DND-41 (cell line): ENCODE results near the gene TMEM164.

Experiments
- ATAC-seq: fragments of 200-7000 bp; cut with Tn5 transposase; 3 replicates; pipeline ENCODE4 v1.9.1; 2021; ENCODE audit warnings: low read depth; ENCODE audit not compliant: insufficient read depth
- DNase-seq: peaks from one replicate; pipeline ENCODE4 v3.0.0-alpha.2; 2020
- H2AFZ ChIP-seq: 2 replicates; pipeline ENCODE4 v1.6.0; 2012; ENCODE audit warnings: low read depth, low read length
- H3K27ac ChIP-seq: 2 replicates; pipeline ENCODE4 v1.5.1; 2012; ENCODE audit warnings: low read length, inconsistent platforms
- H3K27me3 ChIP-seq: fragments of 200-600 bp; sonication (generic); 2 replicates; pipeline ENCODE4 v1.6.0; 2012; ENCODE audit warnings: low read length, mild to moderate bottlenecking, inconsistent platforms; ENCODE audit not compliant: insufficient read depth, poor library complexity
- H3K36me3 ChIP-seq: 2 replicates; pipeline ENCODE4 v1.5.1; 2012; ENCODE audit warnings: low read length, inconsistent platforms; ENCODE audit not compliant: insufficient read depth
- H3K4me1 ChIP-seq: 2 replicates; pipeline ENCODE4 v1.5.1; 2012; ENCODE audit warnings: mild to moderate bottlenecking, low read length; ENCODE audit not compliant: insufficient read depth
- H3K4me2 ChIP-seq: 2 replicates; pipeline ENCODE4 v1.6.0; 2012; ENCODE audit warnings: mild to moderate bottlenecking, moderate library complexity, low read length, inconsistent platforms; ENCODE audit not compliant: insufficient read depth
- H3K4me3 ChIP-seq, 2 experiments: fragments of 200-600 bp in 1 of 2; shearing (Covaris generic) in 1 of 2; 2 replicates each; pipeline ENCODE4 v1.5.1; 2012 to 2016; ENCODE audit warnings: inconsistent platforms in 2 of 2, low read length in 2 of 2, mild to moderate bottlenecking in 2 of 2, low read depth in 1 of 2, moderate library complexity in 1 of 2
- H3K79me2 ChIP-seq: 2 replicates; pipeline ENCODE4 v1.6.0; 2012; ENCODE audit warnings: low read length, inconsistent platforms; ENCODE audit not compliant: insufficient read depth
- H3K9ac ChIP-seq: 2 replicates; pipeline ENCODE4 v1.6.0; 2012; ENCODE audit warnings: low read depth, mild to moderate bottlenecking, inconsistent platforms, low read length, moderate library complexity
- H3K9me3 ChIP-seq: 2 replicates; pipeline ENCODE4 v1.5.1; 2012; ENCODE audit warnings: low read length, moderate library complexity, mild to moderate bottlenecking, inconsistent platforms; ENCODE audit not compliant: insufficient read depth, severe bottlenecking
- H4K20me1 ChIP-seq: 2 replicates; pipeline ENCODE4 v1.6.0; 2012; ENCODE audit warnings: low read length; ENCODE audit not compliant: insufficient read depth
- EZH2 ChIP-seq: IDR thresholded peaks from 3 replicates; pipeline ENCODE4 v1.6.1; 2012; ENCODE audit warnings: borderline replicate concordance, low read depth, mild to moderate bottlenecking, moderate library complexity, low read length, inconsistent platforms; ENCODE audit not compliant: severe bottlenecking
- TF ChIP-seq, protein P1 (sequence below): IDR thresholded peaks from 2 replicates; pipeline ENCODE4 v1.5.1; 2012; ENCODE audit warnings: borderline replicate concordance, low read length, moderate library complexity, mild to moderate bottlenecking; ENCODE audit not compliant: poor library complexity, severe bottlenecking; ENCODE audit errors: extremely low read depth

The TMEM164 gene

DNA sequence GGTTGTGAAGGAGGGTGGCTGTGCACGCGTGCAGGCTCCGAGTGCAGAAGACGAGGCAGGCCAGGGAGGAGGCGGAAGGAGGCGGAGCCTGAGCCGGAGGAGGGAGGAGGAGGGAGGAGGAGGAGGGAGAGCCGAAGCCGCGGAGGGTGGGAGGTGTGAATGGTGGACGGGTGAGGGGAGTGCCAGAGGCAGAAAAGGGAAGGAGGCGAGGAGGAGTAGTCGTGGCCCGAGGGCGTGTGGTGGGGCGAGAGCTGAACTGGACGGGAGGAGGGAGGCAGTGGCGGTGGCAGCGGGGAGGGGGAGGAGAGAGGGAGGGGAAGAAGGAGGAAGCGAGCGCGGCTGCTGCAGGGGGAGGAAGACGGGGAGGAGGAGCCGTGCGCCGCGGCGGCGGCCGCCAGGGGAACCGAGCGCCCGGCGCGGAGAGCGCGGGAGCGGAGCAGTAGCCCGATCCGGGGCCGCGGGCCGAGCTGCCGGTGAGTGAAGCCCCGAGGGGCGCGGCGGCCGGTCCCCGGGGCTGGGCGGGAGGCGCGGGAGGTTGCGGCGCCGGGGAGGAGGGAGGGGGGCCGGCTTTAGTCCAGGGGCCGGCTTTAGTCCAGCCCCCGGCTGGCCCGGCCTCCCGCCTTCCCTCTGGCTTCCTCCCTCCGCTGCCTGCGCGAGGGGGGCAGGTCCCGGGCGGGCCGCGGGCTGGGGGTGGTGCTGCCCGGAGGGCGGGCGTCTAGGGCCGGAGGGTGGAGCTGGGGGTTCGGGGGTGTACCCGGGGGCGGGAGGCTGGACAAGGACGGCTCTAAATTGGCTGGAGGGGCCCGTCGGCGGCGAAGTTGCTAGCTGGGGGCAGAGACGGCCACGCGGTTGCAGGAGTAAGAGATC is at the start of gene TMEM164:
TMEM164 (plus strand) TSS at position 815 of the 867 bp plus-strand sequence. CDS start 661 bp downstream, outside the sequence.
- H3K79me2 ChIP-seq = peaks cover 12% of the 10 kb centered on the region
- peak within 1 kb of the TSS; percentile 76 for H2AFZ ChIP-seq
- peak; percentile 87 for ATAC-seq

DNA sequence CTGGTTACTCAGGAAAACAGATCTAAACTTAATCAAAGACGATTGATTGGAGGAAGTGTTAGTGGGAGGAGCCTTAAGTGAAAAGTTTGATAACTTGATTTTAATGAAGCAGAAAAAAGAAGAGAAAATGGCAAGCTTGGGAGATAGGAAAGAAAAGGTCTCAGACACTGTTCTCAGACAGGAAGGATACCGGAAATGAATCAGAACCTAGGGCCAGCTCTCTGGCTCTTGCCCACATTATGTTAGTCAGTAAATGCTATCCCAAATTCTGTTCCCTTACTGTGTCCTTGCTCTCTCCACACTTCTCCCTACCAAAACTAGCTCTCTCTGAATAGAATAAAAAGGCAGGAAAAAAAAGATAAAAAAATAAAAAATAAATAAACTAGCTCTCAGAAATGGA is 48.6 kb upstream of the TMEM164 start:
- DNase-seq = no peak
- Histone ChIP-seq H3K4me3 (no peak overlapping the region), H2AFZ (no peak overlapping the region), H3K36me3 (no peaks in the 10 kb centered on the region), H3K79me2 (no peaks in the 10 kb centered on the region), H3K4me1 (no peaks in the 10 kb centered on the region), H4K20me1 (no peaks in the 10 kb centered on the region), H3K9ac (no peak overlapping the region), H3K27ac (no peak overlapping the region), H3K4me2 (no peak overlapping the region), H3K9me3 (no peaks in the 10 kb centered on the region), H3K27me3 (no peaks in the 10 kb centered on the region)
- no peak for ATAC-seq
- TF ChIP-seq EZH2 = no peak
- TF ChIP-seq, protein P1, sequence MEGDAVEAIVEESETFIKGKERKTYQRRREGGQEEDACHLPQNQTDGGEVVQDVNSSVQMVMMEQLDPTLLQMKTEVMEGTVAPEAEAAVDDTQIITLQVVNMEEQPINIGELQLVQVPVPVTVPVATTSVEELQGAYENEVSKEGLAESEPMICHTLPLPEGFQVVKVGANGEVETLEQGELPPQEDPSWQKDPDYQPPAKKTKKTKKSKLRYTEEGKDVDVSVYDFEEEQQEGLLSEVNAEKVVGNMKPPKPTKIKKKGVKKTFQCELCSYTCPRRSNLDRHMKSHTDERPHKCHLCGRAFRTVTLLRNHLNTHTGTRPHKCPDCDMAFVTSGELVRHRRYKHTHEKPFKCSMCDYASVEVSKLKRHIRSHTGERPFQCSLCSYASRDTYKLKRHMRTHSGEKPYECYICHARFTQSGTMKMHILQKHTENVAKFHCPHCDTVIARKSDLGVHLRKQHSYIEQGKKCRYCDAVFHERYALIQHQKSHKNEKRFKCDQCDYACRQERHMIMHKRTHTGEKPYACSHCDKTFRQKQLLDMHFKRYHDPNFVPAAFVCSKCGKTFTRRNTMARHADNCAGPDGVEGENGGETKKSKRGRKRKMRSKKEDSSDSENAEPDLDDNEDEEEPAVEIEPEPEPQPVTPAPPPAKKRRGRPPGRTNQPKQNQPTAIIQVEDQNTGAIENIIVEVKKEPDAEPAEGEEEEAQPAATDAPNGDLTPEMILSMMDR = no peak

More for the DNA sequence above, at the start of gene TMEM164:
- H3K4me2 ChIP-seq = peak within 1 kb of the TSS; percentile 79
- H4K20me1 ChIP-seq = no peaks in the 10 kb centered on the region
- H3K9ac ChIP-seq = peak within 1 kb of the TSS; percentile 72
- peak within 1 kb of the TSS; percentile 76 for H3K27ac ChIP-seq
- 0 out of 2 replicates have a peak, but pooled peaks cover 7% of the 10 kb centered on the region for H3K36me3 ChIP-seq
- DNase-seq = peak; percentile 89
- no peak for TF ChIP-seq EZH2
- TF ChIP-seq, protein P1 = no peak
- H3K4me1 ChIP-seq = peaks cover 29% of the 10 kb centered on the region
- peak within 1 kb of the TSS; percentile 45 to 73; a peak in 3 of 4 replicates for H3K4me3 ChIP-seq
- no peaks in the 10 kb centered on the region for H3K9me3 ChIP-seq
- no peaks in the 10 kb centered on the region for H3K27me3 ChIP-seq

- no peak for TF ChIP-seq EZH2
- TF ChIP-seq, protein P1 = no peak
- Histone ChIP-seq H3K4me3 (no peak overlapping the region), H2AFZ (no peak overlapping the region), H3K4me1 (no peaks in the 10 kb centered on the region), H4K20me1 (no peaks in the 10 kb centered on the region), H3K4me2 (no peak overlapping the region), H3K27me3 (no peaks in the 10 kb centered on the region), H3K9me3 (no peaks in the 10 kb centered on the region), H3K9ac (no peak overlapping the region), H3K79me2 (no peaks in the 10 kb centered on the region), H3K27ac (no peak overlapping the region), H3K36me3 (no peaks in the 10 kb centered on the region)
- DNase-seq (no peak), ATAC-seq (no peak)
Observed at GRCh38 chrX:109954955-109955354, 48.0 kb upstream of the TMEM164 start.
